NCI-H2196 treated with DMSO at 0.1 percent for 48 hours (cell line): Measurements from ENCODE around the gene FANCC.

Experiments used
- DNase-seq: peaks from one replicate; lab custom pipeline; 2025; ENCODE audit not compliant: unreplicated experiment; lab: John Stamatoyannopoulos, UW

FANCC gene, protein sequence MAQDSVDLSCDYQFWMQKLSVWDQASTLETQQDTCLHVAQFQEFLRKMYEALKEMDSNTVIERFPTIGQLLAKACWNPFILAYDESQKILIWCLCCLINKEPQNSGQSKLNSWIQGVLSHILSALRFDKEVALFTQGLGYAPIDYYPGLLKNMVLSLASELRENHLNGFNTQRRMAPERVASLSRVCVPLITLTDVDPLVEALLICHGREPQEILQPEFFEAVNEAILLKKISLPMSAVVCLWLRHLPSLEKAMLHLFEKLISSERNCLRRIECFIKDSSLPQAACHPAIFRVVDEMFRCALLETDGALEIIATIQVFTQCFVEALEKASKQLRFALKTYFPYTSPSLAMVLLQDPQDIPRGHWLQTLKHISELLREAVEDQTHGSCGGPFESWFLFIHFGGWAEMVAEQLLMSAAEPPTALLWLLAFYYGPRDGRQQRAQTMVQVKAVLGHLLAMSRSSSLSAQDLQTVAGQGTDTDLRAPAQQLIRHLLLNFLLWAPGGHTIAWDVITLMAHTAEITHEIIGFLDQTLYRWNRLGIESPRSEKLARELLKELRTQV

DNA sequence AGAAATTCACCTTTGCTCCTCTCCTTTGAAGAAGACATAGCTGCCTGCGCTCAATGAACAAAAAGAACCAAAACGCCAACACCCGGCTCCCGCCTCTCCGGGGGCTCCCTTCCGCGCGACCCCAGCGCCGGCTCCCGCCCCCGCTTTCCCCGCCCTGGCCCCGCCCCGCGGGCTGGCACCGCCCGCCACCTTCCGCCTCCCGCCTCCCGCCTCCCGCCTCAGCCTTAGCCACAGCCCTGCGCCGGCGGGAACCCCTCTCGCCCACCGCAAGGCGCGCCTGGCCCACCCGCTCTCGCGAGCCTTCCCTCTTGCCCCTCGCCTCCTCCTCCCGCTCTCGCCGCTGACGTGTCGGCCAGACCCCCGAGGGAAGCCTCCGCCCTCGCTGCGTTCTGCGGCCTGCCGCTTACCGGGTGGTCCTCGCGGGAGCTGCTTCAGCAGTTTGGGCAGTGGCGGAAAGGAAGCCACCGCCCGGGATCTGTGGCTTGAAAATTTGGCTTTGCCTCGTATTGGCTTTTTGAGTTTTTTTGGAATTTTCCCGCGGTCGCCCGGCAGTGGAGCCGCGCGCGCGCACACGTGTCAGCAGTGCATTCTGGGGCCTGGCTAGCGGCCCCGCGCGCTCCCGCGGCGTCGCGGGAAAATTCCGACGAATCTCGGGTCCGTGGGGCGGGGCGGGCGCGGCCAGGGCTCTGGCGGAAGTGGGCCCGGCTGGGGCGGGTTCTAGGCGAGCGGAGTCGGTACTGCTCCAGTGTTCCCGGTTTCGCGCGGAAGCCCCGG is at the start of gene FANCC:
FANCC (minus strand) TSS at position 591 of the 774 bp plus-strand sequence. CDS start 68,418 bp downstream, outside the sequence.
- peak; percentile 81 for DNase-seq

DNA sequence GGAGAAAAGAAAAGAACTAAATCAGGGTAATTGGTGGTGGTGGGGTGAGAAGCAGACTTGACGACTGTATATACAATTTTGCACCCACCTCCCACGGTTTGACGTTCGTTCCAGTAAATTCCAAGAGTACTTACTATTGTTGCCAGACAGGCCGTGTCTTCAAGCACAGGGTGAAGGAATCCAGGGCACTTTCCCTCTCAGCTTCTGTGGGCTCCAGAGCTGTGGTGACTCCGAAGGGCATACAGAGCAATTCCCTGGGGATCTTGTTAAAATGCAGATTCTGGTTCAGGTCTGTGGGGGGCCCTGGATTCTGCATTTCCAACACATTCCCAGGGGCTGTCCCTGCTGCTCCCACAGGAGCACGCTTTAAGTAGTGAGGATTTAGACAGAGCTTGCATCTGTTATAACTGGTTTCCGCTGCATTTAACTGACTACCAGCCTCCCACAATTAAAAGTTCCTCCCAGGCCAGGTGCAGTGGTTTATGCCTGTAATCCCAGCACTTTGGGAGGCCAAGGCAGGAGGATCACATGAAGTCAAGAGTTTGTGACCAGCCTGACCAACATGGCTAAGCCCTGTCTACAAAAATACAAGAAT is 49.3 kb upstream of the FANCC start:
- DNase-seq, result no peak

DNA sequence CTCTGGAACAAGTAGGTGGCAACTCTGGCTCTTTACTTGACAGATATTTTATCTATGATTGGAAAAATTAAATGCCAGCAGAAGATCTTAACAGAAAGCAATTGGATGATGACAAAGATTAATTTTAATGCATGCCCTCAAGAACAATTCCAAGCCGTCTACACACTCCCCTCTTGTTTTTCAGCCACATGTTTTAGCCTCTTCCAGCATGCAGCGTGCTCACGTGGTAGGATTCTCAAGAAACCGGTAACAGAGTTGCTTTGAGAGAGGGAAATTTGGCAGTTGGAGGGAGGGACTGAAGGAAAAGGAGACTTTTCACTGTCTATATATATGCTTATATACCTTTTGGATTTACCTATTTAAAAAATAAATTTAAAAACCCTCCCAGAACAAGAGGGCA is 48.3 kb upstream of the FANCC start:
- DNase-seq, result no peak

DNA sequence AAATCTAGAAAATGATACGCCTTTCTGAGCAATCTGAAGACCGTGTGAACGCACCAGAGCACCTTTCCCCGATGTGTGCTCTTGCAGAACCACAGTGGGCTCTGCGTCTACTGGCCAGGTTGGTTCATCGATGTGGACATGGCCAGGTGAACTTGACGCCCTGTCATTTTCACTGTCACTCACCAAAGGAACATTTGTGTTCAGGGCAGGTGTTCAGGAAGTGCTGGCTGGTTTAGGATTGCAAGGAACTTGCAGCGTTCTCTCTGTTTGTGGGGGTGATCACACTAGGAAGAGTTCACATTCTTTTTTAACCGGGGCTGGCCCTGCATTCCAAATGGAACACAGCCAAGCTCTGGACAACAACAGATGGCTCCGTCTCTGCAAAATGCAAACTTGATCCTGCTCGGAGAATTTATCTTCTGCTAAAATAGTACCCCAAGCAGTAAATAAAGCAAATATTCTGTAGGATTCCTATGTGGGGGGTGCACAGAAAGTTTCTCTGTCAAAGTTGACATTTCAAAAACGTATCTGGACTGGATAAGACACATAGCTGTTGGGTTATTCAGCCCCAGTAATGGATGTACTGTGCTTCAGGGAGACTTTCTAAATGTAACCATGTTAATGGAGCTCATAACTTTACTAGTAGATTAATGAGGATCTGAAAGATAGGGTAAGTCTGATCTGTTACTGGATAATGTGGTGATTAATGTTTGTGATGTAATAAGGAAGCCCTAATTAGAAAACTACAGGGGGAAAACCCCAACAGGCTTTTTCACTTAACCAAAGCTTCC is 45.7 kb upstream of the FANCC start:
- no peak for DNase-seq

DNA sequence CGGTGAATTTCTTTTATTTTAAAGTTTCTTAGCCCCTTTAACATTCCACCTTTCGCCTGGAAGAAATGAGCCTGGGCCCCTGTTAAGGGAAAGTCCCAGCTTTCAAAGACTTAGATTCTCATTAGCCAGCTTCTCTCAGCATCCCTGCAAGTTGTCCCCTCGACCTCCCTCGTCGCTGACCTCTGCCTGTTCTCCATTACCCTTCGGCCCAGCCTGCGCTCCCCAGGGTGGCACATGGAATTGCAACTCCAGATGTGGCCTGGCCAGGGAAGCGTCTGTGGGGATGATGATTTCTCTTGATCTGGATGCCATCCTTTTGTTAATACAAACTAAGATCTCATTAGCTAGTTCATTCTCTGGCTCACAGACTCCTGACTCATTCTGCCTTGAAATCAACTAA is 43.4 kb upstream of the FANCC start:
- no peak for DNase-seq

DNA sequence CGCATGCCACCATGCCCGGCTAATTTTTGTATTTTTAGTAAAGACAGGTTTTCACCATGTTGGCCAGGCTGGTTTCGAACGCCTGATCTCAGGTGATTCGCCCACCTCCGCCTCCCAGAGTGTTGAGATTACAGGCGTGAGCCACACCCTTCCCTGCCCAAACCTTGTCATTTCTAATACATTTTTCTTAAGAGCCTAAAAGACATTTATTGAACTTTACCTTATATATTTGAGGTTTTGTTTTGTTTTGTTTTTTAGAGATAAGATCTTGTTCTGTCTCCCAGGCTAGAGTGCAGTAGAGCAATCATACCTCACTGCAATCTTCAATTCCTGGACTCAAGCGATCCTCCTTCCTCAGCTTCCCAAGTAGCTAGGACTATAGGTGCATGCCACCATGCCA is 39.8 kb upstream of the FANCC start:
- DNase-seq, result no peak

DNA sequence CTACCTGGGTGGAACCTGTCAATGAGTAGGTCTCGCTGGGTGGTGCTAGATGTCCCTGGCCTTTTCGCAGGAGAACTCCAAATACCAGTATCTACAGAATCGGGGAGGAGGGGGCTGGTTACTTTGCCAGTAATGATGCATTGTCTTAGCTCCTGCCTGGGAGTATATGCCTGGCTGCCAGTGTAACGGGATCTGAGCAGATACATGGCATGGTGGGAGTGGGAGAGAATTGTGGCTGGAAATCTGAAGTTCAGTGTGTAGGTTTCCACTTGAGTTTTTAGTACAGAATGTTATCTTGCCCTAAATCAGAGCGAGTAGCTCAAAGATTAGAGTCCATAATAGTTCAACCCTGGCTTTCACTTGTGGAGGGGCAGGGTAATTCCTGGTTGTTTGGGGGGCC is 38.0 kb upstream of the FANCC start:
- no peak for DNase-seq

DNA sequence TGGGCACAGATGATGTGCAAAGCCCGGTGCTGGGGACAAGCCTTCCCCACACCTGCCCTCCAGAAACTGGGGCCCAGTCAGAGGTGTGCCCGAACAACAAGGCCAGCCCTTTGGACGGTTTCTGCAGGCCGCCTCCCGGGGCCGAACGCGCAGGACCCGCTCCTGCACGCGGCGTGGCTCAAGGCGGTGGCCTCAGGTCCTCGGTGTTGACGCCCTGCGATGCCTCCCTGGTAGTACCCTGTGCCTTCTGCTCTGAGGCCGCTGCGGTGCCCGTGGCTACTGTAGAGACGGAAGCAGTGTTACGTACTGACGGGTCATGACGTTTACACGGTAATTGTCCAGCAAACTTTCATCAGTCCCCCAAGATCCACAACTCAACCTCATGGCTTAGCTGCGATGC is 33.5 kb upstream of the FANCC start:
- DNase-seq, result no peak

DNA sequence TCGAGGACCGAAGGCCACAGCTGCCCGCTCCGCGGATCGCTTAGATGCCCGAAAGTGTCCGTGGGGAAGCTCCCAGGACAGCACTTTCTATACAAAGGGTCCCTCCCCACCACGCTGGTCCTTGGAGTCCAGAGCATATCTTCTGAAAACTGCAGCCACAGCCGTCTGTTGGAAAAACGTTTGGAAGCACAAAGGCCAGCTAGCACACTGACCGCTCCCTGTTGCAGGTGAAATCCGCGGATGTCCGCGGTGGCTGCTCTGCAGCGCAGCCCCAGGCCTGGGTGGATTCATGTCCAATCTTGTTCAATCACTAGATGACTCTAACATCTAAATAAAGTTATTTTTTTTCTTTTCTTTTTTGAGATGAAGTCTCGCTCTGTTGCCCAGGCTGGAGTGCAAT is 32.8 kb upstream of the FANCC start:
- DNase-seq, result no peak

DNA sequence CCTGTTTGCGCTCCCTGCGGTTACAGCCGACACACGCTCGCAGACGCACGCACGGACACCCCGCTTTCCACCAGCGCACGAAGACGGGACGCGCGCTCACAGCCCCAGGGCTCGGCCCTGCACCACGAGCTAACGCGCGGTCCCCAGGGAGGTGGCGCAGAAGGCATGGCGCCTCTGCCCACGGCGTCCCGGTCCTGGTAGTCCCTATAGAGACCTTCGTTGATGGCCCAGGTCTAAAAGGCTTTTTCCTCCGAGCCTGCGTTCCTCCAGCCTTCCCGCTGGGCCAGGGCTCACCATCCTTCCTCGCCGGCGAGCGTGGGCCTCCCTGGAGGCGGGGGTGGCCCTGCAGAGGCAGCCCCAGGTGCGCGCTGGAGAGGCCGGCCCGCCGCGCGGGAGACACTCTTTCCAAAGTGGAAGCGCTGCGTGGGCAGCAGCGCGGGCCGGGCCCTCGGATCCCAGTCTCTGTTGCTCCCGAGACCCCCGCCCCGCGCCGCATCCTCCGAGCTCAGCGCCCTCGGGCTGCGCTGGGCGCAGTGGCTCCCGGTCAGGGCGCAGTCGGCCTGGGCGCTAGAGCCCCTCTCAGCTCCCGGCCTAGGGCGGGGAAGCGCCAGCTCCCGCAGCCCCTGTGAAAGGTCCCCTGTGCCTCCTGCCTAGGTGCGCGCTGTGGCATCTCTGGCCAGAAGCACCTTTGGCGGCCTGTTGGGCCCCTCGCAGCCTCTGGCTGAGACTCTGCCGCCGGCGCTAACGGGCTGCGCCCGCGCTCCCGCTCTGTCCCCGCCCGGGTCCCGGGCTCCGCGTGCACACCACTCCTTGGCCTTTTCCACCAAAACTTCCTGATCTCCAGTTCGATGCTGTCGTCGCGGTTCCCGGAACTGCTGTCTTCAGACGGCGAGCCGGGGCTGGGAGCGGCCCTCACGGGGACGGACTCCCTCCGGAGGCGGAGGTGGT is 31.9 kb upstream of the FANCC start:
- no peak for DNase-seq

DNA sequence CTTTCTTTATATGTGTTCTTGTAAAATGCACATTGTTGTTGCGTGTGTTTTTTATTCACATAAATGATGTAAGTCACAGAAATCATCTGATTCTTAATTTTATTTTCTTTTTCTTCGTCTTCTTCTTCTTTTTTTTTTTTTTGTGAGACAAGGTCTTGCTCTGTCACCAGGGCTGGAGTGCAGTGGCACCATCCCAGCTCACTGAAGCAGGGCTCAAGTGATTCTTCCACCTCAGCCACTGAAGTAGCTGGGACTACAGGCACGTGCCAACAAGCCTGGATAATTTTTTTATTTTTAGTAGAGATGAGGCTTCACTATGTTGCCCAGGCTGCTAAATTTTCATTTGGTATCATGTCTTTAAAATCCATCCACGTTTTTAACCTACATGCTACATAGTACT is 28.5 kb upstream of the FANCC start:
- no peak for DNase-seq

DNA sequence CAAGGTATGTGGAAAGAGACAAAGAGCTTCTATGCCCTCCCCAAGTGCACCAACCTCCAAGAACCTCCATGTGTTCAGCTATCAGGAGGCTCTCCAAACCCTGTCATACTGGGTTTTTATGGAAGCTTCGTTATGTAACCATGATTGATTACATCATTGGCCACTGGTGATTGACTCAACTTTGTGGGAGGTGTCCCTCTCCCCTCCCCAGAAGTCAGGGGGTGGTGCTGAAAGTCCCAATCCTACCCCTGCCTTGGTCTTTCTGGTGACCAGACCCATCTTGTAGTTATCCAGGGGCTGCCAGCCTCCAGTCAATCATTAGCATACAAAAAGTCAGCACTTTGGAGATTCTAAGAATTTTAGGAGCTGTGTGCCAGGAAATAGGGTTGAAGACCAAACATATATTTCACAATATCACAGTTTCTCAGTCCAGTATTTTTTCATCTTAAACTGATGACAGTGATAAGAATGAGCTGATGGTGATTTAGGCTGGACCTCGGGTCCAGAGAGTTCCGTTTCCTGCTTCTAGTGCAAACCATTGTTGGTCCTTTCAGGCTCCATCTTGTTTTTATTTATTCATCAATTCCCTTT is 27.3 kb upstream of the FANCC start:
- DNase-seq, result no peak

DNA sequence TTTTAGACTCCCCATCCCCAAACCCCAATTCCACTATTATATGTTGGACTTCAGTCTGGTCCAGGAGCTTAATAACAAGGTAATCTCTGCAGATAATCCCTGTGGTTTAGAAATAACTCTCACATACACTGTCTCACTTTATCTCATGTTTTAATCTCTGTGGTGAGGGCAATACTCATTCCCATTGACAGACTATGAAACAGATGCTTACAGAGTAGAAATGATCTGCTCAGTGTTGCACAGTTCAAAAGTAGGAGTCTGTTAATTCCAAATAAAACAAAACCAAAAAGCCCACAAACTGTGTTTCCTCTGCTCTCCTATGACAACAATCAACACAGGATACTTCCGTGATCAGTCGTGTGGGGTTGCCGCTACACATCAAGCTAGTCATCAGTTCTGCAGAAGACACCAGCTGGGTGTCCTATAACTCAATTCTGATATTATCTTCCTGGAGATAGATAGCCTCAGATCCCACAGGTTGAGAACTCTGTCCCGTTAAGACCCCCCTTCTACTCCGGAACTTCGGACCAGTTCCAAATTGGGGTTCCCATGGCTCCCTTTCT is 26.3 kb upstream of the FANCC start:
- no peak for DNase-seq

DNA sequence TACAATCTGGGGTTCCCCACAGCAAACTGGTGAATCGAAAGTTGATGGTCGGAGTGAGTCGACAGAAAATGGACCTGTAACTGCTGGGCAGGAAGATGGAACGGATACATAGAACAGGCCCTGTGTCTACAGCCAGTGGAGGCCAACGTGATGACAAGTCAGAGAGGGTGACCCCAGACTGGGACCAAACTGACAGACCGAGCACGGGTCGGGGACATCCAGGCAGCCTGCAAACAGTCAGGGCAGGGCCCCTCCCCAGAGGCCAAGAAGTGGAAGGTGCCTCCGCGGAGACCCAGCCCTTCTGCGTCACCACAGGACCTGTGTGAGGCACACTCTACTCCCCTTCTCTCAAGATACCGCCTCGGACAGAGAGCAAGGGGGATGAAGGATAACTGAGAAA is 25.1 kb upstream of the FANCC start:
- DNase-seq, result no peak

DNA sequence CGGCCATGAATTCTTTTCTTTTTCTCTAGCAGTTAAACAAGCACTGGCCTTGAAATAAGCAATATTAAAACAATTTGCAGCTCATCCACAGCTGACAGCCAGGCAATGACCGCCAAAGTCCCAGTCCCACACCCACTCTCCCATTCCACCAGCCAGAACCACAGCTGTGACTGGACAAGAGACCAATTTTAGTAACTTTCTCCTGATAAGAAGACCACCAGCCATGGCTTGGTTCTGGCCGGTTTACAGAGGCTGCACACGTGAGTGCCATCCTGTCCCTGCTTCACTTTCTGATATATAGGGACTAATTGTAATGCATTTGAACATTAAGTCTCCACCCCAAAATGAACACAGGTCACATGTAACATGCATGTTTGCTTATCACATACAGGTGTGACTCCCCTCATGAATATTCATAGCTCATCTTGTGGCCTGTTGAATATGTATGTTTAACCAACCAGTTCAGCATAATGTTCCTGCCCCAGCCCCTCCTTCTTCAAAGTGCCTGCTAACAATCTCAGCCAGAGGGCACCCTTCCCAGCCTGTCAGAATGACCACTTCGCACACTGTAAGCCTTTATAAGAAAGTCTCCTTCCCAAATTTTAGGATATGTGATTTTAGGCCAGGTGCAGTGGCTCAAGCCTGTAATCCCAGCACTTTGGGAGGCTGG is 23.9 kb upstream of the FANCC start:
- no peak for DNase-seq

DNA sequence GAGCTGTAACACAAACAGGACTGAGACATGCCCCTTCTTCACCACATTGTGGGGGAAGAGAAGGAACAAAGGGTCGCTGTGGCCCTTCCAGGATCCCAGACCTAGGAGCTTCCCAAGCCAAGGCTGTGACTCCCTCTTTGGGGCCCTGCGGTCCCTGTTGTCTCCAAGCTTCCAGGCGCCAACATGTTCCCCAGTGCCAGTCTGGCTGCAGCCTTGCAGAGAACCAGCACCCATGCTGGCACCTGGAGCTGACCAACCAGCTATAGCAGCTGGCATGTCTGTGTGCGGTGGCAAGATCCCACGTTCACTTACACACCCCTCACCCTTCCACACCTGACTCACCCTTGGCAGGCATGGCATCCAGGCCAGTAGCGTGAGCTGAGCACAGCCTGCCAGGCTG is 20.7 kb upstream of the FANCC start:
- DNase-seq, result no peak

DNA sequence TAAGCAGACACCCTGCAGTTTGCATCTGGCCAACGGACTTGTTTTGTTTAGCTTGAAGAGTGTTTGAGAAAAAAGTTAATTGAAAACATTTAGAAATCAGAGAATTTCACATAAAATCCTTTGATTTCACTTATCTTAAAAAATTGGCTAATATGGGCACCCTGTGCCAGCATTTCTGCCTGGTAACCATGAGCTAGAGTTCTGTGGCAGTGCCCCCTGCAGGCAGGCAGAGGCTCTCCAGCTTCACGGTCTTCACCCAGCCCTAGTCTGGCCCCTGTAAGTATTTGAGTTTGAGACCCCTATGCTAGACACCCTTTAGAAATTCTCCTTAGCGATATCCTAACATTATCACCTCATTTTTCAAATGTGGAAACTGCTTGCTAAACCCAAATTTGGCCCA is 18.8 kb upstream of the FANCC start:
- DNase-seq, result no peak

DNA sequence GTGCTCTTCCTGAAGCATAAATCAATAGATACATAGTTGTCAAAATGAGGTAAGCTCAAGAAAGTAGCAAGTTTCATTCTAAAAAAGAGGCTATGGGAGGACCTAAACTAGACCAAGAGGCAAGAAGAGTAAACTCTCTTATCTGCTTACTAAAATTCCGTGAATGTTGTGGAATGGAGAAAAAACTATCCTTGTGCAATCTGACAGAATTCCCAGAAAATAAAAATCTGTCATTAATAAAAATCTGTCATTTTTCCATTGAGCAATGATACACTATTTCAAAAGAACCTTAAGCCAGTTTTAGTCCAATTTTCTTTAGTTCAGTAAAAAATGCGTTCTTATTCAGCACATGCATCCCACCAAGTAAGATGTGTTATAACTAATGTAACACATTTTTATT is 15.9 kb upstream of the FANCC start:
- no peak for DNase-seq

DNA sequence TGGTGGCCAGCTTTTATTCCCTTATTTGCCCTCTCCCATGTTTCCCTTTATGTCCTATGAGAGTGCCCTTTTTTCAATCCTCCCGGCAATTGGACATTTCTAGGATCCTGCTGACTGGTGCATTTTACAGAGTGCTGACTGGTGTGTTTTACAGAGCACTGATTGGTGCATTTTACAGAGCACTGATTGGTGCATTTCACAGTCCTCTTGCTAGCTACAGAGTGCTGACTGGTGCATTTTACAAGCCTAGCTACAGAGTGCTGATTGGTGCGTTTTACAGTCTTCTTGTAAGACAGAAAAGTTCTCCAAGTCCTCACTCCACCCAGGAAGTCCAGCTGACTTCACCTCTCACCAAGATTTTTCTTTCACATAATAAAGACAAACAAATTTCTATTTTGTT is 15.4 kb upstream of the FANCC start:
- DNase-seq, result no peak
